ENCODE results near the gene TECTA. TPM values are rescaled to one million over a fixed set of nuclear protein-coding genes. Genes with fewer than 3 reads are reported as not detected.

TECTA gene
- polyA plus RNA-seq, 3 donors, result 0.45 TPM; not detected in 2

DNA sequence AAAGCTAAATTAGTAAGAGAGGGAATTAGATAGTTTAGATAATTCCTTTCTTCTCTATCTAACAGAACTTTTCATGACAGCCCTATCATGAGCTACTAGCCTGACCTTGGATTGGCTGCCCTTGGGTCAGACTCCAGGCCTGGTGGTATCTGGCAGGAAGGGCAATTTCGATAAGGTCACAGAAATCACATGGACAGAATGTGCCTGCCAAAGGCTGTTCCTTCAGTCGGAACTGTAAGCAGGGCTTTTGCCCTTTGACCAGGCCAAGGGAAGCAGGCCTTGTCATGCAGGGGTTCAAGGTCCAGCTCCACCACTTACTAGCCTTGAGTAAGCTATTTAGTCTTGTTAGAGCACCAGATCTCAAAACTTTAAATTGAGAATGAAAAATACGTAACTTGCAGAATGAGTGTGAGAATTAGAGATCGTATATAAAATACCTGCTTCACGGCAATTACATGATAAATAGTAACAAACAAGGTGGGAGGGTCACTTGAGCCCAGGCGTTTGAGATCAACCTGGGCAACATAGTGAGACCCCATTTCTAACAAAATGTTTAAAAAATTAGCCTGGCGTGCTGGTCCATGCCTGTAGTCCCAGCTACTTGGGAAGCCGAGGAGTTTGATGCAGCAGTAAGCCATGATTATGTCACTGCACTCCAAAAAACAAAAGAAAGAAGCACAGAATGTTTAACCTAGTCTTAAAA is 130.7 kb downstream of the TECTA start:
- H3K27ac Mint-ChIP-seq, result no peak overlapping the region
- no peak overlapping the region for H2AFZ ChIP-seq (ENCODE audit: insufficient read depth, low read depth, low read length, poor library complexity, severe bottlenecking)

DNA sequence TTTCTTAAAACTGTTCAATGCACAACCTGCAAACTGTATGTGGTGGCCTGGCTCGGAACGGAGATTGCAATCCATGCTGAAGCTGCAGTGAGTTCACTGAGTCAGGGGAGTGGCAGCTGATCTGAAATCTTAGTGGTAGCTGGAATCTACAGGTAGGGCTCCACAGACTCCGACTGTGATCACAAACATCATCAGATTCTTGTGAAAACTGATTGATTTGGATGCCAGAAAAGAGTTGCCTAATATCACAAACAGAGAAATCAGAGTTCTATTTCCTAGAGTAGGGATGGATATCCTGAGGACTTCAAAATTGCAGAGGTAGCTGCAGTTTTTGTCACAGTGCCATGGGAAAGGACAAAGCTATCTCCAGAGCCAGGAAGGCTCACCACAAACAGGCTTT is 134.0 kb downstream of the TECTA start:
- no peak overlapping the region for H3K27ac Mint-ChIP-seq
- intact Hi-C loops (cut with micrococcal nuclease), result no loop called here

More for the DNA sequence above, 130.7 kb downstream of the TECTA start:
- Mint-ChIP-seq H3K9me3 (peaks cover 0 to 2% (median 0%) of the 10 kb centered on the region in 7 donors), H3K36me3 (no peaks in the 10 kb centered on the region), H3K4me1 (no peaks in the 10 kb centered on the region), H3K4me3 (no peak overlapping the region), H3K27me3 (ENCODE audit: low read depth in 3 of 3) (peaks cover 3 to 13% (median 7%) of the 10 kb centered on the region in 3 donors)
- Histone ChIP-seq H3K27me3 (ENCODE audit: control insufficient read depth in 2 of 2, insufficient read depth in 2 of 2, low read length in 2 of 2) (peaks cover 0 to 10% of the 10 kb centered on the region in 2 donors), H3K79me2 (ENCODE audit: insufficient read depth, low read length) (no peaks in the 10 kb centered on the region), H3K9ac (ENCODE audit: insufficient read depth, low read length, poor library complexity, severe bottlenecking) (no peak overlapping the region), H4K20me1 (ENCODE audit: insufficient read depth, low read length) (no peaks in the 10 kb centered on the region), H3K4me2 (replicated peaks; ENCODE audit: extremely low read depth, low read length, poor library complexity, severe bottlenecking) (no peak overlapping the region), H3K9me3 (replicated peaks in 1 of 2; ENCODE audit: control insufficient read depth in 1 of 2, insufficient read depth in 1 of 2, low read length in 2 of 2) (no peaks in the 10 kb centered on the region), H3K27ac (ENCODE audit: low read depth in 1 of 2, low read length in 2 of 2) (no peak overlapping the region), H3K36me3 (replicated peaks in 1 of 2; ENCODE audit: control insufficient read depth in 1 of 2, insufficient read depth in 2 of 2, low read length in 2 of 2) (no peaks in the 10 kb centered on the region), H3K4me1 (ENCODE audit: control insufficient read depth in 1 of 2, insufficient read depth in 2 of 2, low read length in 2 of 2) (no peaks in the 10 kb centered on the region), H3K4me3 (replicated peaks in 1 of 3; ENCODE audit: low read depth in 2 of 3, low read length in 3 of 3) (no peak overlapping the region)
- DNase-seq, result no peak
- 93% methylated on average over 4 of the region's 8 CpGs for WGBS (ENCODE audit: insufficient coverage)
- TF ChIP-seq CTCF (IDR thresholded peaks at IDR 0.05), result no peak
- intact Hi-C loops (cut with micrococcal nuclease), result no loop called here

More for the DNA sequence above, 134.0 kb downstream of the TECTA start:
- no peak overlapping the region for H3K4me3 Mint-ChIP-seq
- Histone ChIP-seq H3K4me3 (replicated peaks in 1 of 3; ENCODE audit: low read depth in 2 of 3, low read length in 3 of 3) (no peak overlapping the region), H3K79me2 (ENCODE audit: insufficient read depth, low read length) (no peaks in the 10 kb centered on the region), H3K9me3 (replicated peaks in 1 of 2; ENCODE audit: control insufficient read depth in 1 of 2, insufficient read depth in 1 of 2, low read length in 2 of 2) (no peaks in the 10 kb centered on the region), H3K36me3 (replicated peaks in 1 of 2; ENCODE audit: control insufficient read depth in 1 of 2, insufficient read depth in 2 of 2, low read length in 2 of 2) (no peaks in the 10 kb centered on the region), H3K27me3 (ENCODE audit: control insufficient read depth in 2 of 2, insufficient read depth in 2 of 2, low read length in 2 of 2) (peaks cover 0 to 7% of the 10 kb centered on the region in 2 donors), H2AFZ (ENCODE audit: insufficient read depth, low read depth, low read length, poor library complexity, severe bottlenecking) (no peak overlapping the region), H4K20me1 (ENCODE audit: insufficient read depth, low read length) (no peaks in the 10 kb centered on the region), H3K4me1 (ENCODE audit: control insufficient read depth in 1 of 2, insufficient read depth in 2 of 2, low read length in 2 of 2) (no peaks in the 10 kb centered on the region), H3K4me2 (replicated peaks; ENCODE audit: extremely low read depth, low read length, poor library complexity, severe bottlenecking) (no peak overlapping the region), H3K9ac (ENCODE audit: insufficient read depth, low read length, poor library complexity, severe bottlenecking) (no peak overlapping the region), H3K27ac (ENCODE audit: low read depth in 1 of 2, low read length in 2 of 2) (no peak overlapping the region)
- TF ChIP-seq CTCF (IDR thresholded peaks at IDR 0.05), result no peak
- DNase-seq, result no peak
- peaks cover 0 to 2% (median 0%) of the 10 kb centered on the region in 7 donors for H3K9me3 Mint-ChIP-seq
- H3K27me3 Mint-ChIP-seq (ENCODE audit: low read depth in 3 of 3), result peaks cover 3 to 11% (median 10%) of the 10 kb centered on the region in 3 donors
- no peaks in the 10 kb centered on the region for H3K4me1 Mint-ChIP-seq
- 100% methylated on average over 1 of the region's 3 CpGs for WGBS (ENCODE audit: insufficient coverage)
- H3K36me3 Mint-ChIP-seq, result no peaks in the 10 kb centered on the region

All from CD14-positive monocyte (primary cell).